PC-9 (cell line): ENCODE results near the gene SPATS2.

Experiments
- EZH2 ChIP-seq: fragments of 200-600 bp; sonication (generic); IDR thresholded peaks from 2 replicates; pipeline ENCODE4 v1.8.0; 2017; ENCODE audit warnings: antibody characterized with exemption, low read depth
- TF ChIP-seq, protein P1 (sequence below): fragments of 200-600 bp; sonication (generic); conservative IDR thresholded peaks from 2 replicates; pipeline ENCODE4 v1.6.1; 2017; ENCODE audit warnings: mixed run types, antibody characterized with exemption, mild to moderate bottlenecking, moderate library complexity

DNA sequence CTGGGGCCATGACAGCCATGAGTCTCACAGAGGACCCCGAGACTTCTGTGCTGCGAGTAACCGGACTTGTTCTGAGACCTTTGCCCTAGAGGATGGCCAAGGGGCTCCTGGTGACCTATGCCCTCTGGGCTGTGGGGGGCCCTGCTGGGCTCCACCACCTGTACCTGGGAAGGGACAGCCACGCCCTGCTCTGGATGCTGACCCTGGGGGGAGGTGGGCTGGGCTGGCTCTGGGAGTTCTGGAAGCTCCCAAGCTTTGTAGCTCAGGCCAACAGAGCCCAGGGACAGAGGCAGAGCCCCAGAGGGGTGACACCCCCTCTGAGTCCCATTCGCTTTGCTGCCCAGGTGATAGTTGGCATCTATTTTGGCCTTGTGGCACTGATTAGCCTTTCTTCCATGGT, 18.5 kb upstream of the SPATS2 start:
- TF ChIP-seq, protein P1, sequence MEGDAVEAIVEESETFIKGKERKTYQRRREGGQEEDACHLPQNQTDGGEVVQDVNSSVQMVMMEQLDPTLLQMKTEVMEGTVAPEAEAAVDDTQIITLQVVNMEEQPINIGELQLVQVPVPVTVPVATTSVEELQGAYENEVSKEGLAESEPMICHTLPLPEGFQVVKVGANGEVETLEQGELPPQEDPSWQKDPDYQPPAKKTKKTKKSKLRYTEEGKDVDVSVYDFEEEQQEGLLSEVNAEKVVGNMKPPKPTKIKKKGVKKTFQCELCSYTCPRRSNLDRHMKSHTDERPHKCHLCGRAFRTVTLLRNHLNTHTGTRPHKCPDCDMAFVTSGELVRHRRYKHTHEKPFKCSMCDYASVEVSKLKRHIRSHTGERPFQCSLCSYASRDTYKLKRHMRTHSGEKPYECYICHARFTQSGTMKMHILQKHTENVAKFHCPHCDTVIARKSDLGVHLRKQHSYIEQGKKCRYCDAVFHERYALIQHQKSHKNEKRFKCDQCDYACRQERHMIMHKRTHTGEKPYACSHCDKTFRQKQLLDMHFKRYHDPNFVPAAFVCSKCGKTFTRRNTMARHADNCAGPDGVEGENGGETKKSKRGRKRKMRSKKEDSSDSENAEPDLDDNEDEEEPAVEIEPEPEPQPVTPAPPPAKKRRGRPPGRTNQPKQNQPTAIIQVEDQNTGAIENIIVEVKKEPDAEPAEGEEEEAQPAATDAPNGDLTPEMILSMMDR: no peak
- no peak for TF ChIP-seq EZH2
